Lower leg skin (tissue), 3 donors: ENCODE measurements around the gene MAPK14.

Experiments used
- CTCF ChIP-seq, 3 donors: fragments of 450-650 bp; IDR thresholded peaks; one replicate each; pipeline ENCODE4 v1.5.1; 2016; ENCODE audit warnings: antibody characterized with exemption in 3 of 3, mild to moderate bottlenecking in 3 of 3, moderate library complexity in 2 of 3
- POLR2A ChIP-seq, 2 donors: fragments of 450-650 bp; IDR thresholded peaks; one replicate each; pipeline ENCODE4 v1.6.1; 2016 to 2017; ENCODE audit warnings: antibody characterized with exemption in 2 of 2, mild to moderate bottlenecking in 1 of 2, moderate library complexity in 1 of 2

GRCh38 chr6:36124881-36125280 is 97.3 kb downstream of the MAPK14 start:
- TF ChIP-seq CTCF (IDR thresholded peaks at IDR 0.05) (no peak), POLR2A (IDR thresholded peaks at IDR 0.05) (no peak)
